OCI-LY3 (cell line): ENCODE measurements around the gene HHATL.

Experiments
- H2AFZ ChIP-seq: fragments of 200-600, 300-600 bp; shearing (Covaris generic); 2 replicates; pipeline ENCODE4 v1.6.0; 2014; ENCODE audit warnings: antibody characterized with exemption, low read depth, low read length
- H3K27ac ChIP-seq: fragments of 200-600, 300-600 bp; sonication (generic); 2 replicates; pipeline ENCODE4 v1.5.1; 2014; ENCODE audit warnings: mild to moderate bottlenecking, low read length, moderate library complexity, mixed read lengths
- H3K27me3 ChIP-seq: fragments of 200-600, 300-600 bp; sonication (generic); 2 replicates; pipeline ENCODE4 v1.6.1; 2014; ENCODE audit warnings: low read depth, low read length, mixed read lengths
- H3K36me3 ChIP-seq: fragments of 200-600, 300-600 bp; sonication (generic); replicated peaks from 2 replicates; pipeline ENCODE3; 2014; ENCODE audit warnings: low read depth, low read length, mixed read lengths
- H3K4me1 ChIP-seq: fragments of 300-600, 200-600 bp; sonication (generic); 2 replicates; pipeline ENCODE4 v1.6.1; 2014; ENCODE audit warnings: low read length, mixed read lengths
- H3K4me2 ChIP-seq: fragments of 200-600, 300-600 bp; sonication (generic); 2 replicates; pipeline ENCODE4 v1.6.1; 2014; ENCODE audit warnings: low read length, mixed read lengths
- H3K4me3 ChIP-seq: fragments of 300-600, 200-600 bp; sonication (generic); 2 replicates; pipeline ENCODE4 v1.5.1; 2014; ENCODE audit warnings: antibody characterized with exemption, mild to moderate bottlenecking, low read length, moderate library complexity
- H3K79me2 ChIP-seq: fragments of 300-600, 200-600 bp; shearing (Covaris generic); 2 replicates; pipeline ENCODE4 v1.6.1; 2014; ENCODE audit warnings: mild to moderate bottlenecking, low read length, mixed read lengths
- H3K9ac ChIP-seq: fragments of 300-600, 200-600 bp; shearing (Covaris generic); 2 replicates; pipeline ENCODE4 v1.6.0; 2014; ENCODE audit warnings: mild to moderate bottlenecking, low read length, moderate library complexity
- H3K9me3 ChIP-seq: fragments of 200-600, 300-600 bp; shearing (Covaris generic); 2 replicates; pipeline ENCODE4 v1.6.1; 2014; ENCODE audit warnings: low read length, mixed read lengths; ENCODE audit not compliant: insufficient read depth
- H4K20me1 ChIP-seq: fragments of 200-600, 300-600 bp; sonication (generic); 2 replicates; pipeline ENCODE4 v1.6.1; 2016; ENCODE audit warnings: low read length, mixed read lengths; ENCODE audit not compliant: insufficient read depth
- CTCF ChIP-seq: fragments of 200-600, 300-600 bp; sonication (generic); IDR thresholded peaks from 2 replicates; pipeline ENCODE4 v1.5.1; 2014; ENCODE audit warnings: antibody characterized with exemption, low read length, low read depth
- EZH2phosphoT487 ChIP-seq: fragments of 200-600 bp; shearing (Covaris generic); IDR thresholded peaks from 2 replicates; pipeline ENCODE4 v1.6.1; 2018; ENCODE audit warnings: antibody characterized with exemption, mixed run types, low read depth

Gene HHATL

GRCh38 chr3:42651248-42652091, 51.1 kb downstream of the HHATL start:
- peaks cover 12% of the 10 kb centered on the region for H3K36me3 ChIP-seq
- no peaks in the 10 kb centered on the region for H4K20me1 ChIP-seq
- H3K4me2 ChIP-seq, result no peak overlapping the region
- no peak overlapping the region for H3K9ac ChIP-seq
- TF ChIP-seq EZH2phosphoT487, result no peak
- no peak for TF ChIP-seq CTCF
- H2AFZ ChIP-seq, result no peak overlapping the region
- no peak overlapping the region for H3K4me3 ChIP-seq
- no peaks in the 10 kb centered on the region for H3K9me3 ChIP-seq
- no peaks in the 10 kb centered on the region for H3K79me2 ChIP-seq
- H3K4me1 ChIP-seq, result peaks cover 26% of the 10 kb centered on the region
- H3K27ac ChIP-seq, result no peak overlapping the region
- H3K27me3 ChIP-seq, result no peaks in the 10 kb centered on the region

- H3K4me1 ChIP-seq, result peaks cover 18% of the 10 kb centered on the region
- no peaks in the 10 kb centered on the region for H3K9me3 ChIP-seq
- H3K27me3 ChIP-seq, result no peaks in the 10 kb centered on the region
- H3K4me2 ChIP-seq, result no peak overlapping the region
- H3K36me3 ChIP-seq, result peaks cover 26% of the 10 kb centered on the region
- TF ChIP-seq CTCF (no peak), EZH2phosphoT487 (no peak)
- H2AFZ ChIP-seq, result no peak overlapping the region
- H3K4me3 ChIP-seq, result no peak overlapping the region
- no peaks in the 10 kb centered on the region for H3K79me2 ChIP-seq
- no peak overlapping the region for H3K27ac ChIP-seq
- H3K9ac ChIP-seq, result no peak overlapping the region
- H4K20me1 ChIP-seq, result no peaks in the 10 kb centered on the region
These were observed 52.8 kb downstream of the HHATL start for GRCh38 chr3:42649783-42650182.

- Histone ChIP-seq H2AFZ (no peak overlapping the region), H3K9me3 (no peaks in the 10 kb centered on the region), H3K79me2 (no peaks in the 10 kb centered on the region), H3K36me3 (peaks cover 31% of the 10 kb centered on the region), H4K20me1 (no peaks in the 10 kb centered on the region), H3K27me3 (no peaks in the 10 kb centered on the region), H3K4me2 (no peak overlapping the region), H3K4me1 (peaks cover 18% of the 10 kb centered on the region), H3K27ac (no peak overlapping the region), H3K9ac (no peak overlapping the region), H3K4me3 (no peak overlapping the region)
- TF ChIP-seq CTCF (no peak), EZH2phosphoT487 (no peak)
These were observed 53.6 kb downstream of the HHATL start for GRCh38 chr3:42649006-42649405.

- Histone ChIP-seq H4K20me1 (no peaks in the 10 kb centered on the region), H3K79me2 (no peaks in the 10 kb centered on the region), H3K4me3 (no peak overlapping the region), H3K27ac (no peak overlapping the region), H2AFZ (no peak overlapping the region), H3K27me3 (no peaks in the 10 kb centered on the region), H3K9ac (no peak overlapping the region), H3K4me1 (peaks cover 9% of the 10 kb centered on the region), H3K9me3 (no peaks in the 10 kb centered on the region), H3K4me2 (no peak overlapping the region), H3K36me3 (peaks cover 41% of the 10 kb centered on the region)
- TF ChIP-seq EZH2phosphoT487 (no peak), CTCF (no peak)
These were observed 54.7 kb downstream of the HHATL start for GRCh38 chr3:42647821-42648459.
